Left cardiac atrium (tissue), 4 donors: ENCODE results near the gene MBTD1. TPM values are rescaled to one million over a fixed set of nuclear protein-coding genes. Genes with fewer than 3 reads are reported as not detected.
"Not testable (repeated sequence)": the region's sequence is repeated elsewhere in the genome, so short reads cannot be mapped to it uniquely, and the experiment has no call there.

ENCODE experiments used
- ATAC-seq, 2 donors: fragments of 200-7000 bp; cut with Tn5 transposase; one replicate each; pipeline ENCODE4 v1.9.1; 2020; ENCODE audit warnings: mild to moderate bottlenecking in 2 of 2, moderate library complexity in 2 of 2
- DNase-seq: peaks from one replicate; pipeline ENCODE4 v3.0.0-alpha.2; 2020
- intact Hi-C, 2 donors: fragments of 100-400 bp; cut with DNase I; formaldehyde crosslinking; loops; one replicate each; pipeline versions ENCODE4 v1.14.1 to v1.15.1; 2022 to 2023
- total RNA-seq, 2 donors: library from RNA; stranded (reverse); fragmentation: NEBNext Ultra II Directional; extraction: Animal tissue kit (Norgen Biotek cat#: 25700); gene quantifications; one replicate each; pipeline ENCODE4 v1.2.1, GENCODE V29; 2021
- donor health status: DM: no; HTN: yes; CAD: no.
- donor health status: DM: no; HTN: yes; CAD: no; lungs with severe emphysema.
- donor health status: DM: yes; HTN: yes; CAD: no.
- donor health status: Dilated cardiomyopathy.

The MBTD1 gene
- total RNA-seq, 2 donors from 2014 or later = 6.4 to 6.6 TPM

GRCh38 chr17:51203838-51204237, 56.0 kb downstream of the MBTD1 start:
- DNase-seq (no peak), ATAC-seq (no peak)

GRCh38 chr17:51200846-51201245, 59.0 kb downstream of the MBTD1 start:
- intact Hi-C loops = no loop called here
- ATAC-seq = no peak

More at GRCh38 chr17:51203838-51204237, 56.0 kb downstream of the MBTD1 start:
- intact Hi-C loops = no loop called here

GRCh38 chr17:51200295-51200694, 59.6 kb downstream of the MBTD1 start:
- DNase-seq (no peak), ATAC-seq (no peak)
- intact Hi-C loops = no loop called here

More at GRCh38 chr17:51200846-51201245, 59.0 kb downstream of the MBTD1 start:
- no peak for DNase-seq

DNA sequence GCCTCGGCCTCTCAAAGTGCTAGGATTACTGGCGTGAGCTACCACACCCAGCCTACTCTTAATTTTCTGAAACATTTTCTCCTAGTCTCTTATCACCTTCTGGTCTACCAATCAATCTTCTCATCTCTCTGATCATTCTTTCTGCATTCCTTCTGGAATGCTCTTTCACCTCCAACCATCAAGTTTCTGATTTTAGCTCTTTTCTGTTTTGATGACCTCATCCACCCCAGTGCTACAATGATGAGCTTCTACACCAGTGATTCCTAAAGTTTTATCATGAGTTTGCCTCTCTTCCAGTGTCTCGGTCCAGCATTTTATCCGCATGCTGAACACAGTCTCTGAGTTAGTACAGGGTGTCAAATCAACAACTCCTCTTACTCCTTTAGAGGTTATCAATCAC, 62.1 kb downstream of the MBTD1 start:
- ATAC-seq = no peak

GRCh38 chr17:51191895-51192294, 68.0 kb downstream of the MBTD1 start:
- intact Hi-C loops = no loop called here
- ATAC-seq (no peak), DNase-seq (no peak)

More for the DNA sequence above, 62.1 kb downstream of the MBTD1 start:
- no peak for DNase-seq
- intact Hi-C loops = no loop called here

GRCh38 chr17:51189628-51190027, 70.2 kb downstream of the MBTD1 start:
- intact Hi-C loops = no loop called here
- ATAC-seq (no peak), DNase-seq (no peak)

GRCh38 chr17:51189162-51189561, 70.7 kb downstream of the MBTD1 start:
- ATAC-seq = no peak
- DNase-seq = no peak
- intact Hi-C loops = no loop called here

DNA sequence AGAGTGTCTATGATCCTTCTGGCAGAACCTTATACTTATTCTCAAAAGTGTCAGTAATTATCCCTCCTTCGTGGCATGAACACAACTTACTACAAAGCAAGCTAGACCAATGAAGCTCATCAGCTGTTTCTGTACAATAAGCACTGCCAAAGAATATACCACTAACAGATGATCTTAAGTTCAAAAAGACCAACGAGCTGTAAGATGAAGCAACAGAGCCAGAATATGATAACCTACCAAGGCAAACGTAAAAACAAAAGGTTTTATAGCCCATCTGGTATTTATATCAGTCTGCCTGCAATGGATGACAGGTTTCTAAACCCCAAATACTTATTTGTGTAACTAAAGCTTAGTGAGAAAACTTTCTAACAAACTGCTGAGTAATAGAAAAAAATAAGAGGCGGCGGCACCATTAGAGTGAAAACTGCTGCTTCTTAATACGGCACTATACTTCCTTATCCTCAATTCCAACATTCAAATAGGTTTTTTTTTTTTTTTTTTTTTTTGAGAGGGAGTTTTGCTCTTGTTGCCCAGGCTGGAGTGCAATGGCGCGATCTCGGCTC, 71.5 kb downstream of the MBTD1 start:
- DNase-seq = no peak
- intact Hi-C loops = no loop called here
- no peak for ATAC-seq

DNA sequence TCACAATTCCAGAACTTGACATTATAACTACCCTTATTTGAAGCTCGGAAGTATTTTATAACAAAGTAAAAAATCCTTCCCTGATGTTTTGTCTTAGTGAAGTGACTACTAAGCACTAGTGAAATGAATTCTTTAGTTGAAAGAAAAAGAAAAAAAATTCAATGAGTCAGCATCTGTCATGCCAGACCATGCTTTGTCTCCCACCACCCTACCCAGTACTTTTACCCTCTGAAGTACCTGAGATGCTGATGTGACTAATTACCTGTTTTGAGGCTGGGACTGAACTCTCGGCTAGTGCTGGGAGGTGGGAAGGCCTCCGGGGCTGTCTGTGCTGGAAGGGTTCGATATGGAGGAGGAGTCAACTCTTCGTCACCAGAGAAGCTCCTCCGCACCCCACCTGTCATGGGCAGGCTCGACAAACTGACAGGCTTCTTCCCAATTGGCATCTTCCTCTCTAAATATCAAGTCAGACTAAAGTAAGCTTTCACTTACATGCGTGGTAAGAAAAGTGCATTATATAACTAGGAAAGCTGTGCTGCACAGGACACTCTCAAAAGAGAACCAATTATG, 74.0 kb downstream of the MBTD1 start:
- DNase-seq = no peak
- no peak for ATAC-seq
- intact Hi-C loops = no loop called here

- intact Hi-C loops = no loop called here
- DNase-seq (no peak), ATAC-seq (no peak)
Measured at GRCh38 chr17:51184124-51184523, 75.7 kb downstream of the MBTD1 start.

- DNase-seq (no peak), ATAC-seq (no peak)
- intact Hi-C loops = no loop called here
Measured at GRCh38 chr17:51180486-51180885, 79.4 kb downstream of the MBTD1 start.

DNA sequence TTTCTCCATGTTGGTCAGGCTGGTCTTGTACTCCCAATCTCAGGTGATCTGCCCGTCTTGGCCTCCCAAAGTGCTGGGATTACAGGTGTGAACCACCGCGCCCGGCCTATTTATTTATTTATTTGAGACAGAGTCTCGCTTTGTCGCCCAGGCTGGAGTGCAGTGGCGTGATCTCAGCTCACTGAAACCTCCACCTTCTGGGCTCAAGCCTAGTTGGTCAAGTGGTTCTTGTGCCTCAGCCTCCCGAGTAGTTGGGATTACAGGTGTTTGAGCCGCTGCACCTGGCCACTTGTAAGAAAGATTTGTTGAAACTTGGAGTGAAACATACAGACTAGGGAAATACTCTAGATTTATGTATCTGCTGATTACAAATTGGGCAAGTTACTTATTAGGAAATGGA, 87.8 kb downstream of the MBTD1 start:
- intact Hi-C loops, ATAC-seq, DNase-seq: not testable (repeated sequence)

GRCh38 chr17:51170736-51171135, 89.1 kb downstream of the MBTD1 start:
- no peak for DNase-seq
- intact Hi-C loops = no loop called here
- ATAC-seq = no peak

GRCh38 chr17:51169340-51169739, 90.5 kb downstream of the MBTD1 start:
- ATAC-seq (no peak), DNase-seq (no peak)
- intact Hi-C loops = no loop called here

GRCh38 chr17:51166987-51167931, 92.6 kb downstream of the MBTD1 start:
- peak; percentile 33 to 52 for ATAC-seq
- DNase-seq = peak; percentile 62
- intact Hi-C loops = no loop called here

DNA sequence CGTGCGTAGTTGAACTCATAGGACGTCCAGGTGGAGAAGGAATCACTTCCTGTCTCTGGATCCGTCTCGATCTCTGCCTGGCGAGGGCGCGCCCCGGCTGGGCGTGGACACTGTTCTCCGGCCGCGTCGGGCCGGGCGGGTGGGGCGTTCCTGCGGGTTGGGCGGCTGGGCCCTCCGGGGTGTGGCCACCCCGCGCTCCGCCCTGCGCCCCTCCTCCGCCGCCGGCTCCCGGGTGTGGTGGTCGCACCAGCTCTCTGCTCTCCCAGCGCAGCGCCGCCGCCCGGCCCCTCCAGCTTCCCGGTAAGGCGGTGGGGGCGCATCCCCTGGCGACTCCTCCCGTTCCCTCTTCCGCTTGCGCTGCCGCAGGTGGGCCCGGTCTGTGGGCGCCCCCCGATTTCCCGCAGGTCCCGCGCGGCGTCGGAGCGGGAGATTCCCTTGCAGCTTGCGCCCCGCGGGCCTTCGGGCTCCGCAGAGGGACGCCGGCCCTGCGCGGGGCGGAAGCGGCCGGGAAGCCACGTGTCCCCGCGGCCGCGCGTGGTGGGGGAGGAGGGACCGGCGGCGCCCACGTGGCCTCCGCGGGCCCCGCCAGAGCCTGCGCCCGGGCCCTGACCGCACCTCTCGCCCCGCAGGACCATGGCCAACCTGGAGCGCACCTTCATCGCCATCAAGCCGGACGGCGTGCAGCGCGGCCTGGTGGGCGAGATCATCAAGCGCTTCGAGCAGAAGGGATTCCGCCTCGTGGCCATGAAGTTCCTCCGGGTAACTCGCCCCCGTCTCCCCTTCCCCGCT, 93.5 kb downstream of the MBTD1 start, which contains the start of gene NME2:
Gene NME2, plus strand, starts transcription at position 214 of the 789 bp plus-strand sequence. Its CDS starts 420 bp downstream, at position 634.
- ATAC-seq = peak; percentile 97
- intact Hi-C loops = no loop called here
- peak; percentile 93 for DNase-seq

DNA sequence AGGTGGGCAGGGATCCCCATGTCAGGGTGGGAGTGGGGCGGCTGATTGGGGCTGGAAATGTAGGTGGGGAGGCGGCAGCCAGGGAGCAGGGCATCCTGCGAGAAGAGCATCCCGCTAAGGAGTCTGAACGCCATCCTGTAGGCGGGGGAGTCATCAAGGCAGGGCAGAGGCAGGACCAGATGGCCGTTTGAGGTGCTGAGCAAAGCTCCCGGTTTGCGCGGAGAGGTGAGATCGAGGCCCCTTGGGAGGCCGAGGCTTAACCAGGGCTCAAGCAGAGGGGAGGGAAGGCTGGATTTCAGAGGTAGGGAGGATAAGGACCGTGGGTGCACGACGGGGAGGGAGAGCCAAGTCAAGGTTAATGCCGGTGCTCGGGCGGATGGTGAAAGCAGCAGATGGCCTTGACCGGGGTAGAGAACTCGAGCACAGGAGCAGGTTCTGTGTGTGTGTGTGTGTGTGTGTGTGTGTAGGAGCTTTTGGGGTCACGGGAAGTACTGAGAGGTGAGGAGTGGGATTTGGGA, 94.1 kb downstream of the MBTD1 start:
- DNase-seq (peak; percentile 40), ATAC-seq (peak in 1 of 2 donors; percentile 16)
- intact Hi-C loops = no loop called here

DNA sequence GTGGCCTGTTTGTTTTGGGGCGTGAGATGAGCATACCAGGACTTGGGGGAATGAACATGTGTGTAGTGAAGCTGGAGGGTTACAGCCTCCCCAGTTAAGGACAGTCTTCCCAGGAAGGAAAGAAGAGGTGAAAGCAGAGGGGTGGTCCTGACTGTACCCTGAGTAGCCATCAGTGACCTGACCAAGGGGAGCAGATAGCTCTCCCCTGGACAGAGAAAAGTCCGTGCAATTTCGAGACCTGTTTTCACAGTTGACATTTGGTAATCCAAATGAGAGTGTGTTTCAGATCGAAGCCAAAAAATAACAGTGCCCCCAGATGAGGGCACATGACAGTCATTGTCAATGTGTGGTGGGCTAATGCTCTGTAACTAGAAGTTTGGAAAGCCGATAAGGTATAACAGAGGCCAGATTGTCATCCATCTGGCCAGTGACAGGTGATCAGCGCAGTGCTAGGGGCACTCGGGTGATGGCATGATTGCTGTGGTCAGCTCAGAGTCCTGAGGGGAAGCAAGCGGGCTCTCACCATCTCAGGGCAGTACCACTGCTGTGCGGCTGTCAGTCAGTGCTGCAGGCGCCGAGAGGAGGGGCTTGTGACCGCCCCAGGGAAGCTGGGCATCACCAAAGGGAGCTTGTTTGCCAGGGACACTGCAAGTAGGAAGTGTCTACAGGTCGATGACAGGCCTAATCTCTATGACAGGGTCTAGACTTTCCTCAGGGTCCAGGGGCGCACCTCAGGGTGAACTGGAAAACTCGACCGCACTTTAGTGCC, 94.8 kb downstream of the MBTD1 start:
- ATAC-seq (peak; percentile 2 to 4), DNase-seq (no peak)
- intact Hi-C loops = no loop called here
